Medulla oblongata (tissue), 1 donor: Measurements from ENCODE around the gene APBB1.
"Not testable (repeated sequence)": the region's sequence is repeated elsewhere in the genome, so short reads cannot be mapped to it uniquely, and the experiment has no call there.

ENCODE experiments used
- DNase-seq: peaks from one replicate; pipeline ENCODE4 v3.0.0-alpha.2; 2015; ENCODE audit errors: extremely low spot score

Gene APBB1

DNA sequence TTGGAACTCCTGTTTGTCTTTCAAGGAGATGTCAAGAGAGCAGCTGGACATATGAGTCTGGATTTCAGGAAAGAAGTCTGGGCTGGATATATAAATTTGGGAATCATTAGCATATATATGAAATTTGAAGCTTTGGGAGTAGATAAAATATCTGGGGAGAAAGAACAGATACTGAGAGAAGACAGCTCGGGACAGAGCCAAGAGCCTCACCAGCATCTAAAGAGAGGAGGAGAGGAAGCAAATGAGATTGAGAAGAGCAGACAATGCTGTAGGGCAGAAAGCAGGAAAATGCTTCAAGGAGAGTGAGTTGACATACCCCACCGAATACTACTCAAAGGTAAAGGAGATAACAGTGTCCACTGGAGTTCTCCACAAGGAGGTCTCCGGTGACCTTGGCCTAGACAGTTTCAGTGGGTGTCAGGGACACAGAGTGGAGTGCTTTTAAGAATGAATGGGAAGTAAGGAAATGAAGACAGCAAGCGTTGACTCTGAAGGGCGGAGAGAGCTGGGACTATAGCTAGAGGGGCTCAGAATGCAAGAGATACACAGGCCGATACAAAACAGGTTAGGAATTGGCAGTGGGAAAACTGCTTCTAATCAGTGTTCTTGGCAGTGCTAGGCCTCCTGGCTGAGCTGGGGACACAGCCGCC lies 862 bp downstream of the APBB1 start:
- DNase-seq, result peak; percentile 52

DNA sequence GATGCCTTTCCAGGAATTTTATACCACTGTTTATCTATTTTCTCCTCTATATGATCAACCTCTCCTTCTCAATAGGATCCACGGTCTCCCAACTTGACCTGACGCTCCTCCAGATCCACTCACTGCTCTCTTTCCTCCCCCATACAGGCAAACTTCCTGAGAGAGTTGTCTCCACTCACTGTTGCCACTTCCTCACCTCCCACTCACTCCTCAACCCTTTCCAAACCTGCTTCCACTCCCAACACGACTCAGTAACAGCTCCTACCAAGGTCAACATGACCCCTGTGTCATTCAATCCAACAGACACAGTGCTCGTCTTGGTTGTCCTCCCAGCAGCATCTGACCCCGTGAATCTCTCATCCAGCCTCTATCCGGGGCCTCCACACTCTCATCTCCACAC lies 3.1 kb downstream of the APBB1 start:
- no peak for DNase-seq

DNA sequence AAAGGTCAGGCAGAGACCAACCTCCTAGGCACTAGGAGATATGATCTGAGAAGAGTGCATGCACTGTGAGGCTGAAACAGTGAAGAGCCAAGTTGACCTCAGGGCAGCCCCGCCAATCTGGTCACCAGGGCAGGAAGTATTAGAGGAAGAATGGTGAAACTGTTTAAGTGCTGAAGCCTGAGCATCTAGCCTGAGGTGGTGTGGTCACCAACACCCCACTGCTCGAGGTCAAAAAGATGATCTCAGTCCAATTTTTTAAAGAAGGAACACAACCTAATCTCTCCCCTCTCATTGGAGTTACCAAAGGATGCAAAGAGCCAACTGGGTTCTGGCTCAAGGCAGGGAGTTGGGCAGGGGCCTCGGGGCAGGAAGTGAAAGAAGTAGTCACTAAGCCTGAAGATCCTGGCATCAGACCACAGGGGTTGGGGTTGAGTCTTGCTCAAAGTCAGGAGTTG lies 4.0 kb downstream of the APBB1 start:
- no peak for DNase-seq

DNA sequence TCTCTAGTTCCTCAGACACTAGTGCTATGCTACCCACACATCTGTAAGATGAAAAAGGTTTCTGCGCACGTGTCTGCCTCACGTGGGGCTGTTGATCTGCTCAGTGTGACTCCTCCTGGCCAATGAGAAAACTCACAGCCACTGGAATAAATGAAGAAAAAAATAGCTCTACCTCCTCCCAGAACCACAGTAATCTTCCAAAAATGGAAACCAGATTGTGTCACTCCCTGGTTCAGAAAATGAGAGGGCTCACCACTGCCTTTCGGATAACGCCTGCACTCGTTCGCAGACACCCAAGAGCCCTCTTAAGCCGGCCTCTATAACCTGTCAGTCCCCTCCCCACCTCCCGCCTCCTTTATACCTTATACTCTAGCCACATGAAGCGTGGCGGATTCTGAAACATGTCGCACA lies 5.1 kb downstream of the APBB1 start:
- DNase-seq, result no peak

DNA sequence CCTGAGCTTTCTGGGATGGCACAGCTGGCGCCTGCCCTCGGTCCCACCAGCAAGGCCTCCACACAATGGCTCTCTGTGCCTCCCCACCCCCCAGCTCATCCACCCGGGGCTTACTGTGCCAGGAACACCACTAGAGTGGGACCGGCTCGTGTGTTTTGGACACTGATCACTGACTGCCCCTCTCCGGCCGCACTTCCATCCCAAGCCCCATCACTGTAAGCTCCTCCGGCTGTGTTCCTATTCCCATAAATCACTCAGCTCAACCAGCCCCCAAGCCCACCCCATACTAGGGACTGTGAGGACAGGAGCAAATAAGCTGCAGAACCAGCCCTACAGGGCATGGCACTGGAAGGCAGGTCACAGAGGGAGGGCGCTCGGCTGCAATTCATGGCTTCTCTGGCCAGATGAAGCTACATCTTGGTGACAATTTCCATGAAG lies 7.3 kb downstream of the APBB1 start:
- DNase-seq, result peak; percentile 87

DNA sequence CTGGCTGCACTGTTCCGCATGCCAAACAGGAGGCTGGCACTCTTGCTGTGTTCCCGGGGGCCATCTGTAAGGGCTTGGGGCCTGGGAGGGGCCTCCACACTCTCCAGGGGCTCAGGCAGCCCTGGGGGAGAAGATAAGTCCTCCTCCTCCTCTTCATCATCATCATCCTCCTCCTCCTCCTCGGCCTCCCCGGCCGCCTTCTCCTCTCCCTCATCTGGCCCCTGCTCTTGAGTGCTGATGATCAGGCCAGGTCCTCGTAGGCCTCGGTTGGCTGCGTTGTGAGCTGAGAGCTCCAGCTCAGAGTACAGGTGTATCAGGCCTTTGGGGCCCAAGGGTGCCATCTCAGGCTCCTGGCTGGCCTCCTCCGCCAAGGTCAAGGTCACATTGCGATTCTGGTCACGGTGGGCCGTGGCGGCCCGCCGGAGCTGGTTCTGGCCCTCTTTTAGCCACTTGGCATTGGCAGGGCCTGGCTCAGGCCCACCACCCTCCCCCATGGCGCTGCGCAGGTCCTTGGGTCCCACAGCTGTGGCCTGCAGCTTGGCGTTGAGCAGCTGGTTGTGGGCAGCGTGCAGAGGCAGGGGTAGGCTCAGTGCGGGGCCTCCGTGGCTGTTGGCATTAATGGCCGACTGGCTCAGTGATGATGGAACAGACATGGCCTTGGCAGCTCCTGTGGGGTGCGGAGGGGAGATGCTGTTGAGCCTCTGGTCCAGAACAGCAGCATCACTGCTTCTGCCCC lies 8.0 kb downstream of the APBB1 start:
- DNase-seq, result peak; percentile 33

DNA sequence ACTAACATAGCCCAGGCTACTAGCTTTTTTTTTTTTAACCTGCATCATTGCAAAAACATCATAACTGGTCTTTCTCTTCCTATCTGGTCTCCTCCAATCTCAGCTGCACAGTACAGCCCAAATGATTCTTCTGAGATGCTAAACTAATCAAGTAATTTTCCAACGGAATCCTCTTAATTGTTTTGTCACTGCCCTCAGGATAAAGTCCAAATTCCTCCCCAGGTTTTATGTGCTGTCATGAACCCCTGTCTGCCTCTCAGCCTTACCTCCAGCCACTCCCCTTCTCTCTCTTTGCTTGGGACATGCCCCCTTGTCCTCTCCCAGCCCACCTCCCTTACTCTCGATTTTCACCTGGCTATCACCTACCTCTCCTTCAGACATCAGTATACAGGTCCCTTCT lies 12.5 kb downstream of the APBB1 start:
- no peak for DNase-seq

DNA sequence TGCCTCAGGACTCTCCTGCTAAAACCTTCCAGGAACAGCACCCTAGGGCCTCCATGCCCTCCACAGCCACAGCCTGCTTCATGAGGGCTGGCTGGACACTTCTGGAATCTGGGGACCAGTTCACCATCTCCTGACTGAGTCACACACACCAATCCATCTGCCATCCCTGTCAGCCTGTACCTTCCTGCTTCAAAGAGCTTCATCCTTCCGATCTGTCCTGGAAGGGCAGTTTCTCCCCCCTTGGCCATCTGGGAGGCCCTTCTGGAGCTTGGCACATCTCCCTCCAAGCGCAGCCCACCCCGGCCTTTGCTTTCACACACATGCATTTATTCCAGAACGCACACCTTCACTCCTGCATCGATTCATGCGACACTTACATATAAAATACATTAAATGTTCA lies 13.0 kb downstream of the APBB1 start:
- DNase-seq, result no peak

DNA sequence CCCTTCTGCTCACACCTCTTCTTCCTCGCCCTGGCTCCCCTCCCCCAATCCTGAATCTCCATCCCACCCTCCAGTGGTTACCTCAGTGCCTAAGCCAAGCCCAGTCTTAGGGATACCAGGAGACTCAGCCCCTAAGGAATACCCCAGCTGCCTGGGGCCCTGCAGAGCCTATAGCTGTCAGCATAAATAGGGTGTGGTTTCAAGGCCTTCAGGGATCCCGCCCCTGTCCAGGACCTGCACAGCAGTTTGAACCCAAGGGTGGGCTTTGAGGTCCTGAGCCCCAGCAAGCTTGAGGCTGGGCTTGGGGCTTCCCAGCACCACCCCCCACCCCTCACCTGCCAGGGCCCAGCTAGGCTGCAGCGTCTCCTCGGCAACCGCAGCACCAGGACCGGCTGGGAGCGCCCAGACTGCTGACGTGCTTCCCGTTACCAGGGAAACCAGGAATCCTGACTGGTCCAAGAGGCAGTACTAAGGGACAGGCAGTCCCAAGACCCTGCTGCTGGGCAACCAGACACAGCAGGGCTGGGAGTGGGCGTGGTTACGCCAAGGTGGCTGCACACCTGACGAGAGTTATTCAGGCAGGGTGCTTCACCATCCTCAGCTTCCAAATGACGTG lies 13.7 kb downstream of the APBB1 start:
- DNase-seq, result peak; percentile 82

DNA sequence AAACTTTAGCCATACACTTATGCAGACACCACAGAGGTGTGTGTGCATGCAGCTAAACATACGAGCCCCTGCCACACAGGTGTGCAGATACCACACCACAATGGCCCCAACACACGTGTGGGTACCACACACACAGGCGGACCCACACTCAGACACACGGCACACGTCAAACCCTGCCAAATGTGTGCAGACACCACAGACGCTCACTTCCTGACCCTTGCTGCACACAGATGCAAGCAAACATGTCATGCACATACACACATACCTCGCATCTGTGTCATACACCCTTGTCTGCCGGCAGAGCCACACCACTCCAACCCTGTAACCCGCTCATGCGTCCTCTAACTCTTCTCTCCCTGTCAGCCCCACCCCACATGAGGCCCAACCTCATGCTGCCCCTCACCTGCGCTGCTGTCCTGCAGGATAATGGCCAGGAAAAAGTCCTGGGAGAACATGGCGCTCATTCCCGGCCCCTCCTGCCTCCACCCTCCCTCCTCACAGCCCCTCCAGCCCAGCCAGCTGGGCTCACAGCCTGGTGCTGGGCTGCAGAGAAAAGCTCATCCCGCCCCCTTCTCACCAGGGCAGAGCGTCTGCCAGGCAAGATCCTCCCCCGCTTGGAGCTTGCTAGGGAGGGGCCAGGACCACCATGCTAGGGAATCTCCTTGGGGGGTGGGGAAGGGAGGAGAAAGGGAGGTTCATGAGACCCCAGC lies 14.4 kb downstream of the APBB1 start:
- peak; percentile 71 for DNase-seq

DNA sequence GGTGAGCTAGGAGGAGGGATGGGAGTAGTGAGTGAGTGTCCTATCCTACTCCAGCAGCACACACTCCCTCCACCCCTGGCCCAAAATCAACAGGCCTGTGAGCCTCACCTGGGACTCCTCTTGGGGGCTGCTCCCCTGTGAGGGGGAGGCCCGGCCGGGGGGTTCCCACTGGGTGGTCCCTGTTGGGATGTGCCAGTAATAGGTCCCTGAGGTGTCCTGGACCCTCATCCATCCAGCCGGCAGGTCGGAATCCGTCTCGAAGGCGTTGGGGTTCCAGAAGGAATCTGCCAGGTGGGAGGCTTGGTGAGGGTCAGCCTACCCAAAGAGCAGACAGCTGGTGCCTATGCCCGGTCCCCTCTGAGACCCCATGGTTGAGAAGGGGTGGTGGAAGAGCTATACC lies 15.4 kb downstream of the APBB1 start:
- DNase-seq, result no peak

DNA sequence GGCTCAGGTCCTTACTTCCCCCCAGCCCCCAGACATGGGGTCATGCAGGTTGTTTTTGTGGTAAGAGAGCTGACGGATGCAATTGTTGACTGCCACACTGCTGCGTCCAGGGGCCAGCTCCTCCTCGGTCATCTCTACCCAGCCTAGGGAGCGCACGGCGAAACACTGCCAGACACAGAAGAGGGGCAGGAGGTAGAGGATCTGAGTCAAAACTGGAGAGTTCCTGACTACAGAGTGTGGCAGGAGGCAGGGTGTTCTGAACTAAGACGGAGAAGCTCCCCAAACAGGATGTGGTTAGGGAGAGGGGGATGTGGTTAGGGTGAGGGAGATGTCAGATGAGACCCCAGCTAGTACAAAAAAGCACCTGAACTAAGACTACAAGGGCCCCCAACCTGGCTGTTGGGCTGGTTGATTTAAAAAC lies 16.3 kb downstream of the APBB1 start:
- no peak for DNase-seq

DNA sequence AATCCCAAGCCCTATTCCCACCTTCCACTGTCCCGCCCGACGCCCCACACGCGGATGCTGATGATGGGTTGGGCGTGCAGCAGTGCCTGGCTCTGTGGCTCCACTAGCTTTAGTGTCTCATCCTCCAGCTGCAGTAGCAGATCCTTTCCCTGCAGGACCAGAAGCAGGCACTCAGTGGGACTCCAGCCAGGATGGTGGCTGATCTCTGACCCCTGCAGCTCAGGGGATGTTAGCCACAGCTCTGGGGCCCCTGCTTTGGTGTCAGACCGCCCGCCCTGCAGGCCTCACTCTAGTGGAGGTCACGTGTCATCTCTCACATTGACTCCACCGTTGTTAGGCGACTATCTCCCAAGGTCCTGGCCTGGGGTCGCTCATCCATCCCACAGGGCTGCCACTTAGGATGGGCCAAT lies 16.8 kb downstream of the APBB1 start:
- DNase-seq, result no peak

DNA sequence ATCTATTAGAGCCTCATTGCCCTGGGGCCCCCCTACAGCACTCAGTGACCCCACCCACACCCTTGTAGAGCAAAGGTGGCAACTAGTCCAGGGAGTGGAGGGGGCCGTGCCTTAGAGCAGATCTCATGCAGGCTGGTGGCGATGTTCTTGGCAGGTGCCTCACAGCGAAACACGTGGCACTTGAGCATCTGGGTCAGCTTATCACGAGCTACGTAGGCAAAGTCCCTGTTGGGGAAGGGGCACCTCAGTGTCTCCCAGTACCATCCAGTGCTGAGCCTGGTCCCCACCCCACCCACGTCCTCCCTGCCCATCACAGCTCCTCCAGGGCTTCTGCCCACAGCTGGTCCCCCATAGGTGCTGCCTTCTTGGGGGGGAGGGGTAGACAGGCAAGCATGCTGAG lies 17.4 kb downstream of the APBB1 start:
- DNase-seq, result no peak

DNA sequence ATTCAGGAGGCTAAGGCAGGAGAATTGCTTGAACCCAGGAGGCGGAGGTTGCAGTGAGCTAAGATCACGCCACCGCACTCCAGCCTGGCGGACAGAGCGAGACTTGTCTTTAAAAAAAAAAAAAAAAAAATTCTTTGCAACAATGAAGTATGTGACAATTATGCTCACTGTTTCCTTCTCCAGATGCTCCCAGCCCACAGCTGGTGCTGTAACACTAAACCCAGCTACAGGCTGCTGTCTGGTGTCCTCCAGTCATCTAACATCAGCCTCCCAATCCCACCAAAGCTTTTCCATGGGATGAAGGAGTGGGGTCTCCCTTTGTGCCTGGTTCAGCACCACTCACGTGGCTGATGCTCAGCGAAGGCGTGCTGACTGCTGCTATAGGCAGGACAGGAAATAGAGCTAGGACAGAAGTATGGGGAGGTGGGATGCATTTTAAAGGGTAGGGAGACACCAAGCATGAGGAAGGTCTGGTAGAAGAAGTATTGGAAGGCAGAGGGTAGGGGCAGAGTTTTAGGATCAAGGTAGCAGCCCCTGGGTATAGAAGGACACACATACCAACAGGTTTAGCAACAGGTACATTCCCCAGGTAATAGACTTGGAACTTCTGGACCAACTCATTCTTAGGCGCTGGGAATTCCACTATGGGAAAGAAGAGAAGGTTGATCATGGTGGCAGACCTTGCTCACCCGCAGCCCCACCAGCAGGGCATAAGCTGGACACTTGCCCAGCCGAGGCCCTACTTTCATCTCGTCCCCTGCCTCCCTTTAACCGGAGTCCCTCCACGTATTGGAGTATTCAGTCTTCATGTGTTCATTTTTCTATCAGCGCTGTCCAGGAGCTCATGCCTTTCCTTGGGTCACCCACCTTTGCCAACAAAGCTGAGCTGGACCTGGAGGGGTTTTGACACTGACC lies 18.2 kb downstream of the APBB1 start:
- peak; percentile 48 for DNase-seq

DNA sequence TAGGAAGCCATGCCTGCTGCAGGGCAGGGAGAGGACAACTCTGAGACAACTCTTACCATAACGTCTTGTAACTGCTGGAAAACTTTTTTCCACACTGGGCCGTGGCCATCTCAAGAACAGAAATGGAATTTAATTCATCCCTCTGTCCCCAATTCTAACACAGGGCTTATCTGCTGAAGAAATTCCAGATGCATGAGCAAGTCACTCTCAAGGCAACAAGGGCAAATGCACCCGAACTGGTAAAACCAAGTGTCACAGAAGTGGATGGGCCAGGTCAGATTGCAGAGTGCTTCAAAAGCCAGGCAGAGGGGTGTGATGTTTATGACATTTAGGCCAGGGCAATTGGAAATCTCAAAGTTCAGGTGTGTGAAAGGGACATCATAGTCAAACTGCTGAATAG lies 21.3 kb downstream of the APBB1 start:
- DNase-seq, result no peak

DNA sequence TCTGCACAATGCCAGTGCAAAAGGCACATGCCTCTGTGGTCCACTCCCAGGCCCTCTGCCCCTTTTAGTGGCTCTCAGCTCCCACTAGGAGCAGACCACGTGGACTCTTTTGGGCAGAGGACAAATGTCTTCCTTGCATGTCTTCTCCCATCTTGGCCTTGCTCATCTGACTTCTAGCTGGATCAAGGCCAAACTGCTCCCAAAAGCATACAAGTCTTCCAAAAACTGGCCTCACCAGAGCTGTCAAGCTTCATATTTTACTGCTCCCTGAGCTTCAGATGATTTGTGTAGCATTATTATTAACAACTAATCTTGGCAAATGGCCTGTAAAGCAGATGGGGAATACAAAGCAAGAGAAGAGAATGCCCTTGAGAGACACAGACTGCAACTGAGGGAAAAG lies 21.7 kb downstream of the APBB1 start:
- no peak for DNase-seq

DNA sequence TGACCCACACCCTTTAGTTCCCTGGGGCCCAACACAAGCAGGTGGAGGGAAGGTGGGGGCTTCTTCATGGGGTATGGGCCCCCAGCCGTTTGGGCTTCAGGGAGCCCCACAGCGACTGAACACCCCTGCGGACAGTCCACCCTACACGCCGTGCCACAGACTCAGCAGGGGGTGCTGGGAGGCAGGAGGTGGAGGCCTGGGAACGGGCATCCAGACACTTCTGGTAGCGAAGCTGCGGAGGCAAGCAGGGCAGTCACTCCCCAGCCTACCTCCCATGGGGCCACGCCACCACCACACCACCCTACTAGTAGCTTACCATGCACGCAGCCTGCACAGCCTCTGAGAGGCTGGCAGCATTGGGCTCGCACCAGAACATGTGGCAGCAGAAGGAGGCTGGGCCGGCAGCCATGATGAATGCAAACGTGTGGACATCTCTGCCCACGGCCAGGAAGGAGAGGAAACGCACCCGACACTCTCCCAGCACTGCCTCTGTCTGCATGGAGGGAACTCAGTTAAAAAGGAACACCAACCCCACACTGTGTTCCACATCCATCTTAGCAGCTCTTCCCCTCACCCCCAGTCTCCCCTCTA lies 23.3 kb downstream of the APBB1 start:
- DNase-seq, result no peak

DNA sequence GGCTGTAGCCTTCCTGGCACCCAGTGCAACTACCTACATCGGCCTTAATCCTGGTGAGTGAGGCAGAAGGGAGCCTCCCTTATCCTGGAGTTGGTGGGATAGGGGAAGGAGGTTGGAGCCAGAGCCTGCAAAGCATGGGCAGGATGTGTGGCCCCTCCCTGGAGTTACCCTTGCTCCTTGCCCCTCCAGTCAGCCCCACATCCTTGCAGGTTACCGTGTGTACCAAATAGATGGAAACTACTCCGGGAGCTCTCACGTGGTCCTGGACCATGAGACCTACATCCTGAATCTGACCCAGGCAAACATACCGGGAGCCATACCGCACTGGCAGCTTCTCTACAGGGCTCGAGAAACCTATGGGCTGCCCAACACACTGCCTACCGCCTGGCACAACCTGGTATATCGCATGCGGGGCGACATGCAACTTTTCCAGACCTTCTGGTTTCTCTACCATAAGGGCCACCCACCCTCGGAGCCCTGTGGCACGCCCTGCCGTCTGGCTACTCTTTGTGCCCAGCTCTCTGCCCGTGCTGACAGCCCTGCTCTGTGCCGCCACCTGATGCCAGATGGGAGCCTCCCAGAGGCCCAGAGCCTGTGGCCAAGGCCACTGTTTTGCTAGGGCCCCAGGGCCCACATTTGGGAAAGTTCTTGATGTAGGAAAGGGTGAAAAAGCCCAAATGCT lies 24.8 kb downstream of the APBB1 start:
- DNase-seq, result no peak

DNA sequence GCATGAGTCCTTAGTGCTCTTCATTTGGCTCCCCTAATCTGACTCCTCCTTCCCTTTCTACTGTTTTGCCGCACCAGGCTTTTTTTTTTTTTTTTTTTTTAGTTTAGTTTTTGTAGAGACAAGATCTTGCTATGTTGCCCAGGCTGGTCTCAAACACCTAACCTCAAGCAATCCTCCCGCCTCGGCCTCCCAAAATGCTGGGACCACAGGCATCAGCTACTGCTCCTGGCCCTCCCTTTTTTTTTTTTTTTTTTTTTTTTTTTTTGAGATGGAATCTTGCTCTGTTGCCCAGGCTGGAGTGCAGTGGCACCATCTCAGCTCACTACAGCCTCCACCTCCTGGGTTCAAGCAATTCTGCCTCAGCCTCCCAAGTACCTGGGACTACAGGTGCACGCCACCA lies 26.6 kb downstream of the APBB1 start:
- DNase-seq, result not testable (repeated sequence)
